Body of pancreas (tissue), 4 donors: Measurements from ENCODE around the gene ADCY3.

Experiments used
- CTCF ChIP-seq, 7 experiments: fragments of 450-650 bp in 4 of 7; fragments of 200-600 bp in 3 of 7; sonication (generic) in 3 of 7; IDR thresholded peaks; one replicate each; pipeline ENCODE4 v1.5.1; 2016 to 2019; ENCODE audit warnings: antibody characterized with exemption in 7 of 7
- POLR2A ChIP-seq, 3 donors: fragments of 450-650 bp; IDR thresholded peaks; one replicate each; pipeline ENCODE4 v1.6.1; 2016; ENCODE audit warnings: antibody characterized with exemption in 3 of 3, mild to moderate bottlenecking in 2 of 3

GRCh38 chr2:24816884-24817283 is 103.2 kb downstream of the ADCY3 start:
- no peak for TF ChIP-seq CTCF (IDR thresholded peaks at IDR 0.05)
- no peak for TF ChIP-seq POLR2A (IDR thresholded peaks at IDR 0.05)
